K562 (cell line): ENCODE measurements around the gene METTL14. TPM values are rescaled to one million over a fixed set of nuclear protein-coding genes. Genes with fewer than 3 reads are reported as not detected.

Source experiments
- ATAC-seq: fragments of 200-7000 bp; cut with Tn5 transposase; 3 replicates; pipeline ENCODE4 v1.9.1; 2020; ENCODE audit warnings: moderate library complexity
- BruUV-seq: library from RNA; stranded (reverse); fragments of 400-500 nt; replicated peaks from 2 replicates; lab custom pipeline; 2021; lab: Mats Ljungman, UMichigan
- CTCF ChIA-PET: fragments of 300-600 bp; formaldehyde crosslinking; extraction: SDS; loops from one replicate; lab custom pipeline; 2021; ENCODE audit warnings: low intra/inter-chr PET ratio; lab: Yijun Ruan, JAX
- POLR2A ChIA-PET: fragments of 300-600, 350-650 bp; sonication (Branson Sonifier 250); formaldehyde crosslinking; extraction: SDS; loops from one replicate; lab custom pipeline; 2021; ENCODE audit warnings: antibody characterized with exemption, inconsistent platforms; lab: Yijun Ruan, JAX
- DNase-seq, 4 experiments: peaks; one replicate each; pipeline versions ENCODE4 v3.0.0 to v3.0.0-alpha.2; 2011 to 2018; ENCODE audit warnings: low spot score in 3 of 4, mixed read lengths in 3 of 4; ENCODE audit errors: extremely low read depth in 1 of 4
- FAIRE-seq: peaks from 2 replicates; lab custom pipeline; 2011; peaks lifted over from hg19 to GRCh38; lab: Jason Lieb, UNC
- H2AFZ ChIP-seq: 2 replicates; pipeline ENCODE4 v1.6.0; 2011; ENCODE audit warnings: low read depth, low read length, control low read depth, inconsistent platforms
- H3K27ac ChIP-seq: fragments of 200-600 bp; 3 replicates; pipeline ENCODE4 v1.8.0; 2011; ENCODE audit warnings: low read depth, mild to moderate bottlenecking, control low read depth, inconsistent platforms, low read length, moderate library complexity, mixed read lengths; ENCODE audit errors: extremely low read depth
- H3K27me3 ChIP-seq, 2 experiments: fragments of 300-600 bp in 1 of 2; 2 replicates in 1 of 2; 3 replicates in 1 of 2; pipeline versions ENCODE4 v1.6.0 to v1.8.0; 2011; ENCODE audit warnings: inconsistent platforms in 2 of 2, low read length in 2 of 2, mild to moderate bottlenecking in 1 of 2, mixed read lengths in 1 of 2, moderate library complexity in 1 of 2; ENCODE audit not compliant: control insufficient read depth in 2 of 2, insufficient read depth in 2 of 2
- H3K36me3 ChIP-seq: fragments of 300-600 bp; 3 replicates; pipeline ENCODE4 v1.8.0; 2011; ENCODE audit warnings: mild to moderate bottlenecking, low read length, inconsistent platforms; ENCODE audit not compliant: control insufficient read depth, insufficient read depth
- H3K4me1 ChIP-seq, 2 experiments: fragments of 200-600 bp in 1 of 2; replicated peaks in 1 of 2; 2 replicates in 1 of 2; 3 replicates in 1 of 2; pipeline versions ENCODE4 v1.5.1 to v1.8.0; 2011; ENCODE audit warnings: inconsistent platforms in 2 of 2, low read length in 2 of 2, mild to moderate bottlenecking in 1 of 2, mixed read lengths in 1 of 2, moderate library complexity in 1 of 2; ENCODE audit not compliant: control insufficient read depth in 2 of 2, insufficient read depth in 2 of 2
- H3K4me2 ChIP-seq: 2 replicates; pipeline ENCODE4 v1.6.1; 2011; ENCODE audit warnings: low read length, control low read depth, inconsistent platforms, mixed read lengths; ENCODE audit not compliant: insufficient read depth
- H3K4me3 ChIP-seq: fragments of 200-600 bp; sonication (generic), shearing (Covaris generic); 2 replicates; pipeline ENCODE4 v1.5.1; 2016; ENCODE audit warnings: control low read depth, inconsistent platforms
- H3K79me2 ChIP-seq: fragments of 200-600 bp; 3 replicates; pipeline ENCODE4 v1.8.0; 2011; ENCODE audit warnings: low read length, inconsistent platforms; ENCODE audit not compliant: control insufficient read depth, insufficient read depth
- H3K9ac ChIP-seq, 2 experiments: 2 replicates each; pipeline versions ENCODE4 v1.6.0 to v1.6.1; 2011; ENCODE audit warnings: low read depth in 2 of 2, low read length in 2 of 2, control low read depth in 1 of 2, inconsistent platforms in 1 of 2, mild to moderate bottlenecking in 1 of 2, mixed read lengths in 1 of 2; ENCODE audit not compliant: insufficient read depth in 1 of 2
- H3K9me1 ChIP-seq: one replicate; pipeline ENCODE4 v1.6.0; 2011; ENCODE audit warnings: inconsistent platforms, mild to moderate bottlenecking, low read length, moderate library complexity; ENCODE audit not compliant: control insufficient read depth, insufficient read depth
- H3K9me3 ChIP-seq: replicated peaks from 2 replicates; pipeline ENCODE4 v1.5.1; 2011; ENCODE audit warnings: low read depth, low read length, inconsistent platforms; ENCODE audit not compliant: control insufficient read depth, insufficient read depth
- H4K20me1 ChIP-seq: replicated peaks from 2 replicates; pipeline ENCODE4 v1.6.1; 2011; ENCODE audit warnings: low read length, inconsistent platforms, mixed read lengths; ENCODE audit not compliant: control insufficient read depth, insufficient read depth
- CREB3L1 ChIP-seq: fragments of 450-650 bp; IDR thresholded peaks from 2 replicates; pipeline ENCODE4 v1.6.1; 2014; ENCODE audit warnings: low read depth, mild to moderate bottlenecking, moderate library complexity, borderline replicate concordance
- DMBX1 ChIP-seq: fragments of 250-450 bp; sonication (Bioruptor Pico); IDR thresholded peaks from 2 replicates; pipeline ENCODE4 v1.8.0; 2022; ENCODE audit warnings: inconsistent platforms, mild to moderate bottlenecking, moderate library complexity, borderline replicate concordance
- HES1 ChIP-seq: fragments of 450-650 bp; IDR thresholded peaks from 2 replicates; pipeline ENCODE4 v1.6.1; 2016; ENCODE audit warnings: low read depth, mild to moderate bottlenecking, moderate library complexity
- HNRNPLL ChIP-seq: fragments of 200-400 bp; formaldehyde crosslinking; IDR thresholded peaks from 2 replicates; pipeline ENCODE4 v1.6.1; 2017; ENCODE audit warnings: low read length, low read depth, mild to moderate bottlenecking; ENCODE audit not compliant: poor library complexity, severe bottlenecking
- ID3 ChIP-seq, 2 experiments: fragments of 250-450 bp in 1 of 2; fragments of 450-650 bp in 1 of 2; sonication (Bioruptor Pico) in 1 of 2; IDR thresholded peaks; 2 replicates each; pipeline versions ENCODE4 v1.6.1 to v1.8.0; 2016 to 2021; ENCODE audit warnings: mild to moderate bottlenecking in 2 of 2, moderate library complexity in 2 of 2, missing compliant biosample characterization in 1 of 2, missing genetic modification characterization in 1 of 2
- RFX7 ChIP-seq: fragments of 250-450 bp; sonication (Bioruptor Pico); IDR thresholded peaks from 2 replicates; pipeline ENCODE4 v1.5.1; 2021; ENCODE audit warnings: mild to moderate bottlenecking
- SP1 ChIP-seq: sonication (generic); formaldehyde crosslinking; IDR thresholded peaks from 2 replicates; pipeline ENCODE4 v1.8.1; 2022; ENCODE audit warnings: mild to moderate bottlenecking, missing genetic modification reagents
- UBTF ChIP-seq, 2 experiments: IDR thresholded peaks; 2 replicates each; pipeline ENCODE4 v1.6.1; 2012; ENCODE audit warnings: improper control_type of control experiment in 2 of 2, low read depth in 2 of 2, low read length in 2 of 2, borderline replicate concordance in 1 of 2
- ZNF146 ChIP-seq: IDR thresholded peaks from one replicate; pipeline ENCODE4 v1.6.1; 2018; ENCODE audit warnings: missing compliant biosample characterization; ENCODE audit not compliant: unreplicated experiment
- WGBS: fragments of 100-300 bp; shearing (Covaris generic); methylation state at CpG from one replicate; pipeline ENCODE4 v1.1.6; 2016; ENCODE audit warnings: low coverage, mixed read lengths; ENCODE audit not compliant: insufficient coverage; ENCODE audit errors: missing lambda C conversion rate; 5-methylcytosine and 5-hydroxymethylcytosine counted together
- in situ Hi-C: fragments of 300-500 bp; cut with MboI; formaldehyde crosslinking; loops from 4 replicates; pipeline ENCODE4 v1.15.0; 2018; ENCODE audit warnings: inconsistent platforms, mixed read lengths
- intact Hi-C: fragments of 100-400 bp; cut with micrococcal nuclease; formaldehyde crosslinking; loops from 2 replicates; pipeline ENCODE4 v1.14.2; 2022
- polyA plus RNA-seq, 8 experiments: library from polyadenylated mRNA; depleted of rRNA in 4 of 8; stranded (reverse) in 5 of 8; unstranded in 3 of 8; fragments of >200 nt; fragmentation: Nextera tagmentation in 2 of 8; fragmentation: Illumina TruSeq in 1 of 8; extraction: Ambion mirVana in 2 of 8; extraction: Trizol in 1 of 8; gene quantifications; 2 replicates each; pipeline versions ENCODE4 v1.2.1 to v1.2.3, GENCODE V29; 2011 to 2014; ENCODE audit warnings: inconsistent platforms in 1 of 8, missing spikeins in 1 of 8
- total RNA-seq, 7 experiments: library from RNA; depleted of rRNA in 6 of 7; stranded (reverse); fragments of >200 nt in 6 of 7; fragmentation: Illumina TruSeq in 2 of 7; extraction: Trizol in 2 of 7; gene quantifications; 2 replicates each; pipeline versions ENCODE4 v1.2.1 to v1.2.3, GENCODE V29; 2011 to 2021; ENCODE audit warnings: low replicate concordance in 1 of 7

METTL14 gene
- total and polyA plus RNA-seq, 9 of the 15 experiments (the other 6 are each of a cell fraction or from before 2014, with no cell fraction given) = 16.7 to 42.4 (median 27.7) TPM

- TF ChIP-seq ZNF146 (CRISPR knock-in tag) (no peak), SP1 (CRISPR knock-in tag) (no peak), CREB3L1 (no peak), ID3 (CRISPR knock-in tag; IDR thresholded peaks at IDR 0.05) (no peak), ID3 (tag; IDR thresholded peaks at IDR 0.05) (no peak), HES1 (no peak), HNRNPLL (no peak), RFX7 (CRISPR knock-in tag) (no peak), UBTF (IDR thresholded peaks at IDR 0.05; ENCODE audit: borderline replicate concordance in 1 of 2, low read depth in 2 of 2, low read length in 2 of 2) (no peak), DMBX1 (CRISPR knock-in tag) (no peak)
- Histone ChIP-seq H3K4me2 (no peak overlapping the region), H3K36me3 (peaks cover 40% of the 10 kb centered on the region; the same call in 2 of the 3 replicates), H3K27me3 (no peaks in the 10 kb centered on the region), H3K4me3 (no peak overlapping the region), H3K4me1 (no peaks in the 10 kb centered on the region), H3K79me2 (no peaks in the 10 kb centered on the region), H3K27ac (no peak overlapping the region), H3K9me3 (no peaks in the 10 kb centered on the region), H3K9ac (no peak overlapping the region), H4K20me1 (no peaks in the 10 kb centered on the region), H3K9me1 (no peaks in the 10 kb centered on the region), H2AFZ (no peak overlapping the region)
- DNase-seq = no peak
- WGBS = 7% methylated on average over 1 of the region's 1 CpG
- ATAC-seq = no peak
- CTCF ChIA-PET = interaction anchor here (0.6 kb wide), 1 partner anchor 245 kb away, joined by 3 read pairs; no protein-coding TSS in a partner anchor
- POLR2A ChIA-PET = no interaction called here
- FAIRE-seq = no peak
- in situ Hi-C loops (no loop called here), intact Hi-C loops (no loop called here)
- no TSS peak for BruUV-seq
These were observed 42.2 kb downstream of the METTL14 start for GRCh38 chr4:118727360-118727759.
